Stimulated activated CD4-positive, alpha-beta T cell treated with anti-CD3 and anti-CD28 coated beads, Interleukin-4, amount 100 ng/mL, for 4 hours (primary cell): ENCODE measurements around the gene KRTAP10-11.
"Not testable (repeated sequence)": the region's sequence is repeated elsewhere in the genome, so short reads cannot be mapped to it uniquely, and the experiment has no call there.

Source experiments
- DNase-seq, 2 experiments: peaks; one replicate each; pipeline ENCODE4 v3.0.0-alpha.2; 2020

KRTAP10-11 gene

GRCh38 chr21:44643741-44644310 lies 2.4 kb upstream of the KRTAP10-11 start:
- DNase-seq, result no peak

DNA sequence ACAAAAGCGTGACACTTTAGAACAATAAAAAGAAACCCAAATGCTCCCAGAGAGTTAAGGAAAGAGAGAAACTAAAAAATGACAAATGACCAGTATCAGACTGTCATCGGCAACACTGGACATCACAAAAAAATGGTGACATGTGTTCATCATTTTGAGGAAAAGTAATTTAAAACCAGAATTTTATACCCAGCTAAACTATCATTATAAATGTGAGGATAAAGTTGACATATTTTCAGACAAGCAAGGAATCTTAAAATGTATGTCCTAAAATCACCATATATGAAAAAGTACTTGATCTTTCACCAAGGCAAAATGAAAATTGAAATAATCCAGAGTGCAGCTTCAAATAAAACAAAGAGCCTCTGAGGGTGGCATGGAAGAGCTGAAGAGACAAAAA lies 1.3 kb upstream of the KRTAP10-11 start:
- DNase-seq, result no peak

GRCh38 chr21:44647222-44647552 lies 973 bp downstream of the KRTAP10-11 start:
- no peak for DNase-seq

DNA sequence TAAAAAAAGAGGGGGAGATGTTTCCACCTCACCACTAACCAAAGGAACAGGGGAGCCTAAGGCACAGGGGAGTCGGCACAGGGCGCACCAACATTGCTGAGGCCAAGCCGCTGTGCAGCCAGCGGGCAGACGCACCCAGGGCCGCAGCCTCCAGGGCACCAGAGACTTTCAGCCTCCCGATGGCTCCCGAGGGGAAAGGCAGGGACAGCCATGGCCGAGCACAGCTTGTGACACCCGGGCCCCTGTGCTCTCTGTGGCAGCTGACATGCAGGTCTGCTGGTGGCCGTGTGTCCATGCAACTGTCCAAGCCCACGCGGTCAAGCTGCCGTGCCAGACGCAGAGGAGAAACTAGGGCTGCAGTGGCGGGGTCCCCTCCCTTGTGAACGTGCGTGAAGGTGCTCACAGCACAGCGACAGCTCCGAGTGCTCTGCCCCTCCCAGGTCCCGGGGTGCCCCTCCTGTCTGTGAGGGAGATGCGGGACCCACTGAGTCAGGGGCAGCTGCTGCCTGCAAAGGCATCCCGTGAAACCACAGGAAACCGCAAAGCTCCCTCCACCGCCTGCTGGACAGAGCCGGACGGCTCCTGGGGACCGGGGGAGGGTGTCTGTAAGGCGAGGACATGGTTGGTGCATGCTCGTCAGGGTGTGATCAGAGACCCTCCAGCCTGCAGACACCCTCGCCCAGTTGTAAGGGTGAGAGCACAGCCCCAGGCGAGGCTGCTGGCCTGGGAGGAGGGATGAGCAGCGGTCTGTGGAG lies 2.5 kb downstream of the KRTAP10-11 start:
- no peak for DNase-seq

GRCh38 chr21:44649521-44650100 lies 3.4 kb downstream of the KRTAP10-11 start:
- no peak for DNase-seq

DNA sequence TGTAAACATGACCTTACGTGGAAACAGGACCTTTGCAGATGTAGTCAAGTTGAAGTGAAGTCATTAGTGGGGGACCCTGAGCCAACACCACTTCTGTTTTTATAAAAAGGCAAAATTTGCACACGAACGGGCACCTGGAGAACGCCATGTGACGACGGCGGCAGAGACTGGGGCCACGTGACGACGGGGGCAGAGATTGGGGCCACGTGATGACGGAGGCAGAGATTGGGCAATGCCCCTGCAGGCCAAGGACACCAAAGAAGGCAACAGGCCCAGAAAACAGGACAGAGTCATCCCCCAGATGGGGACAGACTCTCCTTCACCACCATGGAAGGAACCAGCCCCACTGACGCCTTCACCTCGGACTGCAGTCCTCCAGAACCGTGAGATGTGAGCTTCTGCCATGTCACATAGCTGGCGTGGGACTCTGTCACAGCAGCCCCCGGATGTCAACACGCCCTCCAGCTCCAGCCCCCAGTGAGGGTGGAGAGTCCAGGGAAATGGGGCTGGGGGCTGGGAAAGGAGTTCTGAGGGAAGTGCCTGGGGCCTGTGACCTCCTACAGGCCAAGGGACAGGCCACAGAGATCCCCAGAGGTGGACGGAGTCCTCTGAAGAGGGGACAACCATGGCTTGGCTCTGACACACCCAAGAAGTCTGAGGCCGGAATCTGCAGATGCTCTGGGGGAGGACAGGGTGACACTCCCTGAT lies 4.2 kb downstream of the KRTAP10-11 start:
- DNase-seq, result no peak

DNA sequence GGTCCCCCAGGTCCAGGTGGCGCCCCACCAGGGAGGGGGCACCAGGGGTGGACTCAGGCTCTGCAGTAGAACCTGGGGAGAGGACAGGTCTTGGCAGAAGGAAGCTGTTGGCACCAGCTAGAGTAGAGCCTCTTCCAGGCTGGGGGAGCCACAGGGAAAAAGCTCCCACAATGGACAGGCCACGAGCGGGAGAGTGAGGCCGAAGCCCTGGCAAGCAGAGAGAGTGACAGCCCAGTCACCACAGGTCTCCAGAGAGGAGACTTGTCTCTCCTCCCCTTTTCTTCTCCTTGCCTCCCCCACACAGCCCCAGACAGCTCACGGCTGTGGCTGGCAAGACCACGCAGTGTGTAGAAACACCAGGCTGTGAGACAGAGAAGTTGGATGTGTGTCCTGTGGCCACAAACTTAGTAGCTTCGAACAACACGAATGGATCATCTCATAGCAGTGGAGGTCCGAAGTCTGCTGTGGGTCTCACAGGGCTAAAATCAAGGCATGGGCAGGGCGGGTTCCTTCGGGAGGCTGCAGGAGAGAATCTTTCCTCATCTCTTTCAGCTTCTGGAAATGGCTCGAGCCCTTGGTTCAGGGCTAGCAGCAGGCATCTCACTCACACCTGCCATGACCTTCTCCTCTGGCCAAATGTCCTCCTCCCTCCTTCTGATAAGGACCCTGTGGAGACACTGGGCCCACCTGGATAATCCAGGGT lies 4.9 kb downstream of the KRTAP10-11 start:
- DNase-seq, result no peak

- no peak for DNase-seq
These were observed 6.9 kb downstream of the KRTAP10-11 start for GRCh38 chr21:44653123-44653522.

- DNase-seq, result peak in 1 of 2 experiments; percentile 24
These were observed 7.7 kb downstream of the KRTAP10-11 start for GRCh38 chr21:44653656-44654575.

GRCh38 chr21:44654576-44655175 lies 8.5 kb downstream of the KRTAP10-11 start, which contains the start of gene KRTAP12-4:
Gene KRTAP12-4, minus strand, starts transcription at chr21:44654659. Its CDS starts 45 bp downstream, at chr21:44654614.
- no peak for DNase-seq

GRCh38 chr21:44656868-44657267 lies 10.7 kb downstream of the KRTAP10-11 start:
- no peak for DNase-seq

DNA sequence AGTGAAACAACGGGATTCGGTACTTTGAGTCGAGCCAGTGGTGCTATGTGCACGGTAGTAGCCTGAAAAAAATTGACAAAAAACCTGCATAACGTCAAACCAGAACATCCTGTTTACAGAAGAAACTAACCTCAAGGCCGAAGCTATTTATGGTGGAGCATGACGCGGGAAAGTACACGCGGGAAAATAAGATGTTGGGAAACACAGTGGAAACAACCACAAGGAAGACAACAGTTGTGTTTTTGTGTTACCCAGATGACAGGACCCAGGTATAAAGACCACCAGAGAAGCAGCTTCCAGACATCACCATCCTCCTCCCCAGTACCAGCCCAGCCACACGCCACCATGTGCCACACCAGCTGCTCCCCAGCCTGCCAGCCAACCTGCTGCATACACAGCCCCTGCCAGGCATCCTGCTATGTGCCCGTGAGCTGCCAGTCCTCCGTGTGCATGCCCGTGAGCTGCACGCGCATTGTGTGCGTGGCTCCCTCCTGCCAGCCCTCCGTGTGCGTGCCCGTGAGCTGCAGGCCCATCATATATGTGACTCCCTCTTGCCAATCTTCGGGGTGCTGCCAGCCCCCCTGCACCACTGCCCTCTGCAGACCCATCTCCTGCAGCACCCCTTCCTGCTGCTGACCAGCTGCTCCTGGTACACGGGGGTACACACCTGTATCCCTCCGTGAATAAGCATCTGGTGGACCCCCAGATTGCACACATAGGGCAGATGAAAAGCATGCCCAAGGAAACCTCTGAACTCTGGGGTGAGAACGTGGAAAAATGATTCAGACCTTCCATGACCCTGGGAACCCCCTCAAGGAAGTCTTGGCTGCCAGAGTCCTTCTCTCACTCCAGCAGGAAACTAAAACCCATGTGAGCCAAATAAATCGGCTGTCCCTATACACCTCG lies 11.7 kb downstream of the KRTAP10-11 start, which contains the start of gene KRTAP12-3:
Gene KRTAP12-3 (plus strand): TSS at position 298 of the 906 bp plus-strand sequence. CDS start 48 bp downstream, at position 346.
- DNase-seq, result no peak

GRCh38 chr21:44658541-44658910 lies 12.3 kb downstream of the KRTAP10-11 start:
- DNase-seq, result no peak

GRCh38 chr21:44658913-44659595 lies 12.8 kb downstream of the KRTAP10-11 start:
- DNase-seq, result no peak

- DNase-seq, result not testable (repeated sequence)
These were observed 15.4 kb downstream of the KRTAP10-11 start for GRCh38 chr21:44661567-44661966.

DNA sequence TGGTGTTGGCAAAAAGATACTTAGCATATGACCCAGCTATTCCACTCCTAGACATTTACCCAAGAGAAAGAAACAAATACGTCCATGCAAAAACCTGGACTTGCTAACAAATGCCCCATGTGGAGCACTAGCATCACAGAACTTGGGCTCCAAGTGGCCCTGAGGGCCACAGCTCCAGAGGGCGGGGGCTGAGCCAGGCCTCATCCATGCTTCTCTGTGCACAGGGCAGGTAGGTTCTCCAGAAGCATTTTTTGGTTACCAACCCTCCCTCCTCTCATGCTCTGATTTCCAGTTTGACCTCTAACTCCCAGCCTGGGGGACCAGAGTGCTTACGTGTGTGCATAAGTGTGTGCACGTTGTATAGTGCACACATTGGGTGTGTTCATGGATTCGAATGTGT lies 18.5 kb downstream of the KRTAP10-11 start:
- DNase-seq, result no peak

GRCh38 chr21:44666401-44667320 lies 20.4 kb downstream of the KRTAP10-11 start, which contains the start of gene KRTAP12-2:
Gene KRTAP12-2, minus strand, starts transcription at chr21:44666927. Its CDS starts 41 bp downstream, at chr21:44666886.
- DNase-seq, result no peak

- DNase-seq, result no peak
These were observed 21.4 kb downstream of the KRTAP10-11 start for GRCh38 chr21:44667612-44668011.
